Retina (tissue), 1 donor: Measurements from ENCODE around the gene NUP93.
"Not testable (repeated sequence)": the region's sequence is repeated elsewhere in the genome, so short reads cannot be mapped to it uniquely, and the experiment has no call there.

Experiments used
- DNase-seq: peaks from one replicate; pipeline ENCODE4 v3.0.0-alpha.2; 2016

NUP93 gene

DNA sequence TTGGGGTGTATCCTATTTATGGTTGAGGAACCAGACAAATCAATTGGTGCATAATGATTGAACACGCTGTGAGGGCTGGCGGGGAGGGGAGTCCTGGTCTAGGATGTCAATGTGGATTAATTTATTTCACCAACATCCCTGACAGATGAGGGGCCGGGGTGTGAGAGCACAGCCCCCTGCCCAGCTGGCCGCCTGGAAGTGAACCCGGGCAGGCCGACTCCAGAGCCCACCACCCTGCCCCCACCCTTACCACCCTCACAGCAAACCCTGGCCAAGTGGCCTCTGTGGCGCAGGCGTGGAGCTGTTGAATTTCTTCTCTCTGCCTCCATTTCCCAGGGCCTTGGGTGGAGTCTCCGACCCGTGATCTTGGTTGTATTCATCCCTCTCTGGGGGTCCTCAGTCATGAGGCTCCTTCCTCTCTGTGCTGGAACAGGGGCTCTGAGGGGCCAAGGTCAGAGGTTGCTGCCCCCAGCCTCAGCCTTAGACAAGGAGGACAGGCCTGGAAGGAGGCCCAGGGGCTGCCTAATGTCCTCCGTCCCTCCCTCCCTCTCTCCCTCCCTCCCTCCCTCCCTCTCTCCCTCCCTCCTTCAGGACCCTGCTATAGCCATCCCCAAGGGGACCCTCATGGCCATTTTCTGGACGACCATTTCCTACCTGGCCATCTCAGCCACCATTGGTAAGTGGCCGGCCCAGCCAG lies 147.7 kb downstream of the NUP93 start:
- peak; percentile 61 for DNase-seq

- DNase-seq: no peak
Observed at GRCh38 chr16:56878282-56878854, 148.4 kb downstream of the NUP93 start.

- no peak for DNase-seq
Observed at GRCh38 chr16:56879276-56879675, 149.3 kb downstream of the NUP93 start.

DNA sequence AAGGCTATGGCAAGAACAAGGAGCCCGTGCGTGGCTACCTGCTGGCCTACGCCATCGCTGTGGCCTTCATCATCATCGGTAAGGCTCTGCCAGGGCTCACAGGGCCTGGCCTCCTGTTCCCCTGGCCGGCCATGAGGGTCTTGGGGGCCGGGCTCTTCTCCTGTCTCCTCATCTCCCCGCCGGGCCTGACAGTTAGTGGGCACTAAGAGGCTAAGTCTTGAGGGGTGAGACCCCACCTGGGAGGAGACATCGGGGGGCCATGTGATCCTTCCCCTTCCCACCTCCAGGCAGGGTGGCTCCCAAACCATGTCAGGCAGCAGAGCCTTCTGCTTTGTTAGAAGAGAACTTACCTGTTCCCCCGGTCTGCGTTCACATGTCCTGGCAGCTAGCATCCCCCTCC lies 150.2 kb downstream of the NUP93 start:
- DNase-seq: no peak

- DNase-seq: no peak
Observed at GRCh38 chr16:56880685-56881084, 150.8 kb downstream of the NUP93 start.

GRCh38 chr16:56882077-56882800 lies 152.3 kb downstream of the NUP93 start:
- no peak for DNase-seq

- DNase-seq: no peak
Observed at GRCh38 chr16:56883586-56883985, 153.7 kb downstream of the NUP93 start.

GRCh38 chr16:56884026-56884582 lies 154.2 kb downstream of the NUP93 start:
- DNase-seq: no peak

GRCh38 chr16:56884929-56885328 lies 155.0 kb downstream of the NUP93 start:
- not testable (repeated sequence) for DNase-seq

- DNase-seq: no peak
Observed at GRCh38 chr16:56885446-56886162, 155.7 kb downstream of the NUP93 start.

DNA sequence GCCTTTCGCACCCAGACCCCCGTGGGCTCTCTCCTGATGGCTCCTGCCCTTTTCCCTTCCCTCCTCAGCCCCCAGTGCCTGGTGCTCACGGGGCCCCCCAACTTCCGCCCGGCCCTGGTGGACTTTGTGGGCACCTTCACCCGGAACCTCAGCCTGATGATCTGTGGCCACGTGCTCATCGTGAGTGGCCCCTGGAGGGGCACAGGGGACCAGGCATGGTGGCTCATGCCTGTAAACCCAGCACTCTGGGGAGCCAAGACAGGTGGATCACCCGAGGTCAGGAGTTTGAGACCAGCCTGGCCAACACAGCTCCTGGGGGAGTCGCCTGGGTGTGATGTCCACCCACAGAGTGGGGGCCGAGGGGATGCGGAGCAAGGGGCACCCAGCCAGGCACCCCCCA lies 156.4 kb downstream of the NUP93 start:
- no peak for DNase-seq

GRCh38 chr16:56886826-56887225 lies 156.9 kb downstream of the NUP93 start:
- no peak for DNase-seq

GRCh38 chr16:56888806-56889205 lies 158.9 kb downstream of the NUP93 start:
- no peak for DNase-seq

- DNase-seq: no peak
Observed at GRCh38 chr16:56889206-56889605, 159.3 kb downstream of the NUP93 start.

DNA sequence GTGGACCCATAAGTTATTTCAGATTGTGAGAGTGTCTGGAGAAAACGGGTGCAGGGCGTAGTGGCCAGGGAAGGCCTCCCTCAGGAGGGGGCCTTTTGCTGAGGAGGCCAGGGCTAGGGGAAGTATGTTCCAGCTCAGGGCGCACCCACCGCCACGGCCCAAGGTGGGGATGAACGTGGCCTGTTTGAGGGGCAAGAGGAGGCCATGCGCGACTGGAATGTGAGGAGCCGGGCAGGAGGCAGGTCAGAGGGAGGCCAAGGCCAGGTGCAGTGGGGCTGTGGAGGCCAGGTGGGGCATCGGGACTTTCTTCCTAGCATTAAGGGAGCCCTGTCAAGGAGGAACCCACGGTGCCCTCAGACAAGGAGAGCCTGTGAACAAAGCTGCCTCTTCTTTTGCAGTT lies 161.8 kb downstream of the NUP93 start:
- DNase-seq: no peak

DNA sequence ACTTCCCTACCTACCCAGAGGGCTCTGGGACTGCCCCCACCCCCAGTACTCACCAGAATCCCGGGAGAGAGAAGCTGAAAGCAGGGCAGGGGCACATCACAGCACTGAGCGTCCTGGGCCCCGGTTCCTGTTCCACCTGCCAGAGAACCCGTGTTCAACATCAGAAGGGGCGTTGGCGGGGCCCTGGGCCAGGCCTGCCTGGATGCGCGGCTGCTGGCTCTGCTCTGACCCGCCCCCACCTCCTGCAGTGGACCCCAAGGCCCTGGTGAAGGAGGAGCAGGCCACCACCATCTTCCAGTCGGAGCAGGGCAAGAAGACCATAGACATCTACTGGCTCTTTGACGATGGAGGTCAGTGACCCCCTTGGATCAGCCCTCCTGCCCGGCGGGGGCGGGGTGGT lies 162.8 kb downstream of the NUP93 start:
- DNase-seq: no peak

DNA sequence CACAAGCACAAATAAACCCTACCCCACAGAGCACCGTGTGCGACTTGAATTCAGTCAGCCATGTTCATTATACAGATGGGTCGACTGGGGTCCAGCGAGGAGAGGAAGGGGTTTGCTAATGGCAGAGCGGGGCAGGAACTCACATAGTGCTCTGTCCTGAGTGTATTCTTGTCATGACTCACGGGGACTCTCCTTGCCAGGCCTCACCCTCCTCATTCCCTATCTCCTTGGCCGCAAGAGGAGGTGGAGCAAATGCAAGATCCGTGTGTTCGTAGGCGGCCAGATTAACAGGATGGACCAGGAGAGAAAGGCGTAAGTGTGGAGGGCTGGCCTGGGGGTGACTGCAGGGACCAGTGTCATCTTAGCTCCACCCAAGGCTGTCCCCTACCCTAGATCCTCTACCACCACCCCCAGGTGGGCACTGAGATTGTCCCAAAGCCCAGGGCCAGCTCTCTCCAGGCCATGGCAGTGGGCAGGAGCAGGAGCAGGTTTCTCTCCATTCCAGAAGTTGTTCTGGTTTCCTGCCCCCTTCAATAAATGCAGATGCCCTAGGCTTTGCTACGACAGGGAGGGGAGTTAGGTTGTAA lies 164.5 kb downstream of the NUP93 start:
- no peak for DNase-seq

DNA sequence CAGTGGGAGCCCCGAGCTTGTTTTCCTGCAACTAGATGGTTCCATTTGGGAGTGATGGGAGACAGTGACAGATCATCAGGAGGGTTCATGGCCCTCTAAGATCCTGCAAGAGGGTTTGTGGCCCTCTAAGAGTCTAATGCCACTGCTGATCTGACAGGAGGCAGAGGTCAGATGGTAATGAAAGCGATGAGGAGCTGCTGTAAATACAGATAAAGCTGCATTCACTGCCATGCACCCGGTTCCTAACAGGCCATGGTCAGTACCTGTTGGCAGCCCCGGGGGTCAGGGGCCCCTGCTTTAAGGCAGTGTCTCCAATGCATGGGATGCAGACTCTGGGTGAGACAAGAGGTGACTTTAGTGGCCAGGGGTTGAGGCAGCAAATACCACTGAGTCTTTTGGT lies 165.9 kb downstream of the NUP93 start:
- DNase-seq: no peak

- no peak for DNase-seq
Observed at GRCh38 chr16:56896244-56896643, 166.3 kb downstream of the NUP93 start.

GRCh38 chr16:56897026-56897799 lies 167.3 kb downstream of the NUP93 start:
- no peak for DNase-seq

DNA sequence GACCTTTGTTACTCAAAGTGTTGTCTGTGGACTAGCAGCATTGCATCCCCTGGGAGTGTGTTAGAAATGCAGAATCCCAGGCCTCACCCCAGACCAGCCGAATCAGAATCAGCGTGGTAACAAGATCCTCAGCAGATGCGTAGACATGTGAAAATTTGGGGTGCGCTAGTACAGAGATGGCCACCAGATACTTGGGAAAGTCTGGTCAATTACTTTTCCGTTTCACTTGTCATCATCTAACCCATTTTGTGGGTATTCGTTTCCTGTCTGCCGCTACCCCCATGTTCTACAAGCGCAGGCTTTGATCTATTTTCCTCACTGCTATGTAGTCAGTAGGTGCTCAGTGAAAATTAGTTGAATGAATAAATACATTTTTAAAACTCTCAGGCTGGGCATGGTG lies 168.9 kb downstream of the NUP93 start:
- DNase-seq: no peak
